Hepatocyte (in vitro differentiated cells): Measurements from ENCODE around the gene C11orf24. TPM values are rescaled to one million over a fixed set of nuclear protein-coding genes. Genes with fewer than 3 reads are reported as not detected.

Source experiments
- DNase-seq: peaks from one replicate; pipeline ENCODE4 v3.0.0-alpha.2; 2016; ENCODE audit warnings: low spot score
- H2AFZ ChIP-seq: fragments of 200-600 bp; sonication (generic); 2 replicates; pipeline ENCODE4 v1.6.0; 2016; ENCODE audit warnings: antibody characterized with exemption, mild to moderate bottlenecking
- H3K27ac ChIP-seq: fragments of 200-600 bp; sonication (generic); 2 replicates; pipeline ENCODE4 v1.5.1; 2016; ENCODE audit warnings: mild to moderate bottlenecking
- H3K27me3 ChIP-seq: fragments of 200-600 bp; sonication (generic); 2 replicates; pipeline ENCODE4 v1.6.1; 2016
- H3K36me3 ChIP-seq: fragments of 200-600 bp; sonication (generic); replicated peaks from 2 replicates; pipeline ENCODE4 v1.5.1; 2016; ENCODE audit warnings: low read depth; ENCODE audit not compliant: insufficient read depth
- H3K4me1 ChIP-seq: fragments of 200-600 bp; sonication (generic); 2 replicates; pipeline ENCODE4 v1.5.1; 2016; ENCODE audit warnings: mild to moderate bottlenecking, moderate library complexity; ENCODE audit not compliant: insufficient read depth
- H3K4me2 ChIP-seq: fragments of 200-600 bp; sonication (generic); 2 replicates; pipeline ENCODE4 v1.6.0; 2016
- H3K4me3 ChIP-seq: fragments of 200-600 bp; sonication (generic); 2 replicates; pipeline ENCODE4 v1.5.1; 2016; ENCODE audit warnings: mild to moderate bottlenecking
- H3K79me2 ChIP-seq: fragments of 200-600 bp; sonication (generic); 2 replicates; pipeline ENCODE4 v1.6.0; 2017; ENCODE audit warnings: mild to moderate bottlenecking
- H3K9me2 ChIP-seq: fragments of 200-600 bp; sonication (generic); replicated peaks from 2 replicates; pipeline ENCODE4 v1.6.0; 2017; ENCODE audit warnings: mild to moderate bottlenecking; ENCODE audit not compliant: insufficient read depth
- H3K9me3 ChIP-seq: fragments of 200-600 bp; sonication (generic); 2 replicates; pipeline ENCODE4 v1.5.1; 2016; ENCODE audit warnings: low read depth, mild to moderate bottlenecking
- H4K20me1 ChIP-seq: fragments of 200-600 bp; sonication (generic); 2 replicates; pipeline ENCODE4 v1.6.0; 2016; ENCODE audit warnings: mild to moderate bottlenecking; ENCODE audit not compliant: insufficient read depth, poor library complexity, severe bottlenecking
- EZH2 ChIP-seq: fragments of 200-600 bp; sonication (generic); IDR thresholded peaks from 2 replicates; pipeline ENCODE4 v1.6.1; 2016; ENCODE audit warnings: antibody characterized with exemption, mild to moderate bottlenecking, borderline replicate concordance
- EZH2phosphoT487 ChIP-seq: fragments of 200-600 bp; sonication (generic); IDR thresholded peaks from one replicate; pipeline ENCODE4 v1.6.1; 2018; ENCODE audit warnings: antibody characterized with exemption, mild to moderate bottlenecking, low read depth, moderate library complexity; ENCODE audit not compliant: unreplicated experiment, severe bottlenecking
- WGBS: methylation state at CpG from one replicate; pipeline ENCODE4 v1.1.6; 2016; ENCODE audit warnings: low lambda C conversion rate; ENCODE audit errors: missing lambda C conversion rate; 5-methylcytosine and 5-hydroxymethylcytosine counted together
- polyA plus RNA-seq: library from polyadenylated mRNA; unstranded; fragments of >200 nt; fragmentation: Nextera tagmentation; extraction: Ambion mirVana; gene quantifications from 2 replicates; pipeline ENCODE4 v1.2.1, GENCODE V29; 2016
- total RNA-seq: library from RNA; depleted of rRNA; stranded (reverse); fragments of >200 nt; gene quantifications from 2 replicates; pipeline ENCODE4 v1.2.3, GENCODE V29; 2014
- TF ChIP-seq, protein P1 (sequence below): fragments of 200-600 bp; sonication (generic); IDR thresholded peaks from 2 replicates; pipeline ENCODE4 v1.5.1; 2016; ENCODE audit warnings: antibody characterized with exemption, mild to moderate bottlenecking; ENCODE audit not compliant: poor library complexity

Gene C11orf24
- total and polyA plus RNA-seq, 2 experiments from 2014 or later = 55.6 to 76.2 TPM

DNA sequence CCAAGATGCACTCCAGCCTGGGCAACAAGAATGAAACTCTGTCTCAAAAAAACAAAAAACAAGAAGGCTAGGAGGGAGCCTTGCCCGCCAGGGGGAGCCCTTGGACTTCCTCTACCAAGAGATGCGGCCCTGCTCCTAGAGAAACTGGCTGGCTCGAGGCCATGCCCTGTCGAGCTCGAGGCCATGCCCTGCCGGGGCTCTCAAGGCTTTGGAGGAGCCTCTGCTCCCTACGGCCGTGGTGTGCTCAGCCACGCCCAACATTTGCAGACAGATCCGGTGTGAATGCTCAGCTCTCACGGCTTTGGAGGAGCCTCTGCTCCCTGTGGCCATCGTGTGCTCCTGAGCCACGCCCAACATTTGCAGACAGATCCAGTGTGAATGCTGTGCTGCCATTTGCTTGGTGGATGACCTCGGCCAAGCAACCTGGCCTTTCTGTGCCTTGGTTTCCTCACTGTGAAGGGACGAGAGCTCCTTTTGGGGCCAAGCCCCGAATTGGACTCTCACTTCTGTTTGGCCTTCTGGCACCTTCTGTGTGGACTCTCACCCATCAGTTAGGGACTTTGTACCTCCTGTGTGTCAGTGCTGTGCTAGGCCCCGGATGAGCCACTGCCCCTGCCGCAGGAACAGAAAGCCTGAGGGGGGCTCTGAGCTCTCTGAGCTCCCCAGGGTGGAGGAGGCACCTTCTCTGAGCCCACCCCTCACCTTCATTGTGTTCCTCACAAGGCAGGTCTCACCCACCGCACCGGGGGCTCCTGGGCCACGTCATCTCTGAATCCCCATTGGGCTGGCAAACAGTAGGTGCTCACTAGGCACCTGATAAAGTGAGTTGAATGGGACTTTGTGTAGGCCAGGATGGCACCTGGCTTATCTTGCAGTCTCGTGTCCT, 14.1 kb downstream of the C11orf24 start:
- H3K36me3 ChIP-seq = no peaks in the 10 kb centered on the region

DNA sequence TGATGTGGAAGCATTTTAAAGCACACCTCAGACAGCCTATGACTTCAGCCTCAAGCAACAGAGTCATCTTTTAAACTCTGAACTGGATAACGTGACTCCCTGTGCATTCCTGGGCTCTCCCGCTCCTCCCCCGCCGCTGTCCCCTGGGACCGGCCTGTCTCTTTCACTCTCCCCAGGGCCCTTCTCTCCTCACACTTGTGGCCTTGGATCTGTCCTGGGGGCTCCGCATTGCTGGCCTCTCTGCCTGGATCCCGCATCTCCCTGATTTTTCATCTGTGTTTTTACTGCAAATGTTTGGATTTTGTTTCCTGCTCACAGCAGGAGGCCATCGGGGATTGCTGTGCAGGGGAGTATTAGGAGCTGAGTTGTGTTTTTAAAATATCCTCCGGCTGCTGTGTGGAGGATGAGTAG, 15.4 kb downstream of the C11orf24 start:
- Histone ChIP-seq H3K36me3 (no peaks in the 10 kb centered on the region), H3K9me3 (no peaks in the 10 kb centered on the region), H3K79me2 (no peaks in the 10 kb centered on the region), H3K4me2 (no peak overlapping the region), H3K4me1 (peaks cover 13% of the 10 kb centered on the region), H3K27ac (peak overlapping the region; percentile 34), H3K4me3 (no peak overlapping the region), H2AFZ (peak overlapping the region; percentile 28), H3K27me3 (no peaks in the 10 kb centered on the region), H3K9me2 (no peaks in the 10 kb centered on the region), H4K20me1 (no peaks in the 10 kb centered on the region)
- DNase-seq = no peak
- WGBS = 49% methylated on average over 9 of the region's 9 CpGs
- TF ChIP-seq EZH2 (no peak), EZH2phosphoT487 (no peak)
- TF ChIP-seq, protein P1, sequence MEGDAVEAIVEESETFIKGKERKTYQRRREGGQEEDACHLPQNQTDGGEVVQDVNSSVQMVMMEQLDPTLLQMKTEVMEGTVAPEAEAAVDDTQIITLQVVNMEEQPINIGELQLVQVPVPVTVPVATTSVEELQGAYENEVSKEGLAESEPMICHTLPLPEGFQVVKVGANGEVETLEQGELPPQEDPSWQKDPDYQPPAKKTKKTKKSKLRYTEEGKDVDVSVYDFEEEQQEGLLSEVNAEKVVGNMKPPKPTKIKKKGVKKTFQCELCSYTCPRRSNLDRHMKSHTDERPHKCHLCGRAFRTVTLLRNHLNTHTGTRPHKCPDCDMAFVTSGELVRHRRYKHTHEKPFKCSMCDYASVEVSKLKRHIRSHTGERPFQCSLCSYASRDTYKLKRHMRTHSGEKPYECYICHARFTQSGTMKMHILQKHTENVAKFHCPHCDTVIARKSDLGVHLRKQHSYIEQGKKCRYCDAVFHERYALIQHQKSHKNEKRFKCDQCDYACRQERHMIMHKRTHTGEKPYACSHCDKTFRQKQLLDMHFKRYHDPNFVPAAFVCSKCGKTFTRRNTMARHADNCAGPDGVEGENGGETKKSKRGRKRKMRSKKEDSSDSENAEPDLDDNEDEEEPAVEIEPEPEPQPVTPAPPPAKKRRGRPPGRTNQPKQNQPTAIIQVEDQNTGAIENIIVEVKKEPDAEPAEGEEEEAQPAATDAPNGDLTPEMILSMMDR = no peak

More for the DNA sequence above, 14.1 kb downstream of the C11orf24 start:
- Histone ChIP-seq H3K9me2 (no peaks in the 10 kb centered on the region), H3K27ac (no peak overlapping the region), H3K27me3 (no peaks in the 10 kb centered on the region), H3K4me2 (no peak overlapping the region), H2AFZ (no peak overlapping the region), H3K4me1 (peaks cover 13% of the 10 kb centered on the region), H3K4me3 (no peak overlapping the region), H4K20me1 (no peaks in the 10 kb centered on the region), H3K79me2 (no peaks in the 10 kb centered on the region), H3K9me3 (no peaks in the 10 kb centered on the region)
- TF ChIP-seq EZH2 = no peak
- TF ChIP-seq, protein P1 = peak; percentile 92
- DNase-seq = peak; percentile 96
- 49% methylated on average over 22 of the region's 22 CpGs for WGBS

GRCh38 chr11:68255526-68255925, 16.2 kb downstream of the C11orf24 start:
- WGBS = 87% methylated on average over 13 of the region's 13 CpGs

More at GRCh38 chr11:68255526-68255925, 16.2 kb downstream of the C11orf24 start:
- Histone ChIP-seq H3K27ac (no peak overlapping the region), H3K9me3 (no peaks in the 10 kb centered on the region), H3K36me3 (no peaks in the 10 kb centered on the region), H3K4me3 (no peak overlapping the region), H4K20me1 (no peaks in the 10 kb centered on the region), H3K9me2 (no peaks in the 10 kb centered on the region), H3K27me3 (no peaks in the 10 kb centered on the region), H2AFZ (no peak overlapping the region), H3K4me2 (no peak overlapping the region), H3K4me1 (peaks cover 13% of the 10 kb centered on the region), H3K79me2 (no peaks in the 10 kb centered on the region)
- no peak for DNase-seq
- no peak for TF ChIP-seq EZH2phosphoT487
- TF ChIP-seq, protein P1 = no peak
- TF ChIP-seq EZH2 = no peak
